Thymus (tissue), 11 donors: ENCODE results near the gene DPYSL4. TPM values are rescaled to one million over a fixed set of nuclear protein-coding genes. Genes with fewer than 3 reads are reported as not detected.
A peak's percentile ranks its signal among the peaks of the same experiment; 100 is the strongest.

Source experiments
- DNase-seq, 9 donors: peaks; one replicate each; pipeline ENCODE4 v3.0.0-alpha.2; 2013; ENCODE audit warnings: low spot score in 9 of 9, low read depth in 6 of 9, missing footprints in 1 of 9
- H3K27ac ChIP-seq, 2 donors: one replicate each; pipeline ENCODE4 v1.5.1; 2013; ENCODE audit warnings: control low read depth in 1 of 2, low read depth in 1 of 2, low read length in 1 of 2, mild to moderate bottlenecking in 1 of 2, moderate library complexity in 1 of 2
- H3K27me3 ChIP-seq, 2 donors: one replicate each; pipeline ENCODE4 v1.5.1; 2013; ENCODE audit warnings: low read length in 1 of 2; ENCODE audit not compliant: control insufficient read depth in 2 of 2, insufficient read depth in 1 of 2
- H3K36me3 ChIP-seq, 2 donors: one replicate each; pipeline ENCODE4 v1.5.1; 2013; ENCODE audit warnings: low read length in 1 of 2, mild to moderate bottlenecking in 1 of 2, moderate library complexity in 1 of 2; ENCODE audit not compliant: control insufficient read depth in 2 of 2, insufficient read depth in 2 of 2
- H3K4me1 ChIP-seq, 2 donors: one replicate each; pipeline ENCODE4 v1.5.1; 2013; ENCODE audit warnings: low read length in 2 of 2; ENCODE audit not compliant: control insufficient read depth in 2 of 2, insufficient read depth in 2 of 2
- H3K4me3 ChIP-seq, 2 donors: one replicate each; pipeline ENCODE4 v1.5.1; 2013; ENCODE audit warnings: low read length in 2 of 2, control low read depth in 1 of 2, mild to moderate bottlenecking in 1 of 2
- H3K9me3 ChIP-seq, 2 donors: one replicate each; pipeline ENCODE4 v1.5.1; 2013; ENCODE audit warnings: low read length in 1 of 2, mild to moderate bottlenecking in 1 of 2; ENCODE audit not compliant: control insufficient read depth in 2 of 2, insufficient read depth in 1 of 2
- WGBS: extraction: QIAGEN DNeasy Blood & Tissue Kit; methylation state at CpG from one replicate; pipeline ENCODE4 v1.1.7; 2013; 5-methylcytosine and 5-hydroxymethylcytosine counted together
- polyA plus RNA-seq: library from polyadenylated mRNA; stranded (reverse); fragments of 200-250 nt; gene quantifications from one replicate; pipeline ENCODE4 v1.2.3, GENCODE V29; 2013
- total RNA-seq: library from RNA; stranded (reverse); fragments of 120-200 nt; gene quantifications from one replicate; pipeline ENCODE4 v1.2.4, GENCODE V29; 2013
- donor health status: healthy.

The DPYSL4 gene
- total and polyA plus RNA-seq, 2 donors: 0.28 to 0.89 TPM

DNA sequence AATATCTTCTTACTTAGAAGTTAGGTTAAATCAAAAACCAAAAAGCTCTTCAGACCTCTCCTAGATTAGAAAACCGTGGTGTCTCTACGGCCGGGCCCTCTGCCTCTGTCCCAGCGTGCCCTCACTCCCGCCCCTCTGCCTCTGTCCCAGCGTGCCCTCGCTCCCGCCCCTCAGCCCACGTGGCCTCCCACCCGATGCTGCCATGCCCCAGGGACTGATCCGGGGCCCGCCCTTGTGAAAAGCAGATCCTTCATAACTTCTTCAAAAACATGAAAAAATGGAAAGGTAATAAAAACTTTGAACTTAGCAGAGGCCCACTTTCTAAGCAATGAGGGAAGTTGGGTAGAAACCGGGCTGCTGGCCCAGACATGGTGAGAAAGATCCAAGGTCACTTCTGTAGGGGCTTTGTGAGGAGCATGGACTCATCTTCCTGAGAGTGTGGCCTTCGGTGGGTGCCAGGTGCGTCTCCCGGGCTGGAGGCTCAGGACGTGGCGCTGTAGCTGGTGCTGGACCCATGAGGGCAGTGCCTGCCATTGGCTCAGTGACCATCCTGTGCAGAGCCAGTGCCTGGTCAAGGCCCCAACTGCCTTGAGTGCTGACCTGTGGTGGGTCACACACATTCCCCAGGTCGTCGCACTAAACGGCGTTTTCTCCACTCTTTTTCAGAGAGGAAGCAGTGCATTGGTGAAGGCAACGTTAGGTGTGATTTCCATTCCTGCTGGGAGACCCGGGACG is 4.9 kb upstream of the DPYSL4 start:
- H3K27me3 ChIP-seq: peaks cover 24 to 48% of the 10 kb centered on the region in 2 donors
- H3K27ac ChIP-seq: no peak overlapping the region
- WGBS: 72% methylated on average over 25 of the region's 25 CpGs
- H3K9me3 ChIP-seq: no peaks in the 10 kb centered on the region
- no peak overlapping the region for H3K4me3 ChIP-seq
- DNase-seq: no peak
- H3K36me3 ChIP-seq: no peaks in the 10 kb centered on the region
- peaks cover 3 to 5% of the 10 kb centered on the region in 2 donors for H3K4me1 ChIP-seq

DNA sequence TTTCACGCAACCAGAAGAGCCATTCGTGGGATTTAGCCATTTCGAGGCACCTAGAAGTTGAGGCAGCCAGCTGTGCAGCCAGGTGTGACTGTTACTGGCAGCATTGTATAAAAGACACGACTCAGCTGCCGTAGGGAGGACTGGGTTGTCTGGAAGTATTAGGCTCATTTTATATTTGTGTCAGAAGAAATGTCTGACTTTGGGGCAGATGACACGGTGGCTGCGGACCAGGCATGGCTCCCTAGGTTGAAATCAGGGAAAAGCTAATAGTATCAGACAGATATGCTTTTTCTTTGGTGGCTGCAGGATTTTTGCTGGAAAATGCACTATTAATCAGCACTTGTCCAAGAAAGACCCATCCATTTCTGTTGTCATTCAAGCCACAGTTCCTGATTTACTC is 4.2 kb upstream of the DPYSL4 start:
- Histone ChIP-seq H3K27ac (no peak overlapping the region), H3K36me3 (no peaks in the 10 kb centered on the region), H3K4me3 (no peak overlapping the region), H3K4me1 (peaks cover 5% of the 10 kb centered on the region in 2 donors), H3K27me3 (peaks cover 31 to 56% of the 10 kb centered on the region in 2 donors), H3K9me3 (no peaks in the 10 kb centered on the region)
- DNase-seq: no peak
- WGBS: 87% methylated on average over 7 of the region's 7 CpGs

DNA sequence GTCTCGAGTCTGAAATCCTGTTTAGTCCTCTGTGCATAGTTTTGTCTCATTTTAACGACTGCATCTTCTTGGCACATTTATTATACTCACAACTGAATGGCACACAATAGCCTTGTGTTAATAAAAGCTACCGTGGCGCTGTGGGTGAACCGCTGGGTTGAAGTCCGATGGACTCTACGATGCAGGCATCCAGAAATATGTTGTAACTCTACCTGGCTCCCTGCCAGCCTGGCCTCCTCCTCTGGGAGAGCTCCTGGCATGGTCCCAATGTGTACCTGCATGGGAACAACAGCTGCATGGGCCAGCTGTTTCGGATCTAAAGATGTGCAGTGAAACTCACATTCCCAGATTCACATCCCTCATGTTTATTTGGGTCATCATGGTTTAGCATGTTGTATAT is 3.7 kb upstream of the DPYSL4 start:
- DNase-seq: no peak
- peaks cover 35 to 60% of the 10 kb centered on the region in 2 donors for H3K27me3 ChIP-seq
- H3K9me3 ChIP-seq: no peaks in the 10 kb centered on the region
- H3K4me1 ChIP-seq: peaks cover 5 to 6% of the 10 kb centered on the region in 2 donors
- no peak overlapping the region for H3K27ac ChIP-seq
- no peaks in the 10 kb centered on the region for H3K36me3 ChIP-seq
- H3K4me3 ChIP-seq: no peak overlapping the region
- 90% methylated on average over 8 of the region's 8 CpGs for WGBS

DNA sequence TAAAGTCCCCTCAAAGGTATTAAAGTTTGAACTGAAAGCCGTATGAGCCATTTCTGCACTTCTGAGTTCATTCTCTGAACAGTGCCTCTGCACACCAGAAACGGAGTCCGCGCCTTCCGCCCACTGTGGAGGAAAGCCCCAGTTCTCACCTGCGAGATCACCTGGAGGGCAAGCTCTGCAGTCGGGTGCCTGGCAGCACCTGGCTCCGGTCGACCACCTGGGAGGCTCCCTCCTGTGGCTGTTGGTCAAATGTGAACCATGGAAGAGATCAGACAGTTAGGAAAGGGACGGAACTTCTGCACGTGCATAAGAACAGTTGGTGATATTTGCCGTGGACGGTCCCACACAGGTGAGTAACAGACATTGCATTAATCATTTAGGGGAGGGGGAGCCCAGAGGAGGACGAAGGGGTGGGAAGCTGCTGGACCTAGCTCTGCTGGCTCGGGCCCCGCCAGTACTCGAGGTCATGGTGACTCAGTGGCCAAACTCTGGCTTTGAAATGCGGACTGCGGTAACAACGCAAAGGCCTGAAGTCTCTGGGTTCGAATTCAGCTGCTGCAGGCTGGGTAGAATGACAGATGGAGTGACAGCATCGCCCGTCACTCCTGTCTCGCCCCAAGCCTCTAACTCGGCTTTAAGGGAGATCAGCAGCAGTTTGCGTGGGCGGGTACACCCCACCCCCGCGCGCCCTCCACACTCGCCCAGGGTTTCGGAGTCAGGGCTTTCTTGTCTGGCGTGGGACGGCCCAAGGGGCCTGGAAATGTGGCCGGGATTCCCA is 1.7 kb upstream of the DPYSL4 start:
- Histone ChIP-seq H3K36me3 (no peaks in the 10 kb centered on the region), H3K27me3 (peaks cover 45 to 76% of the 10 kb centered on the region in 2 donors), H3K4me1 (peaks cover 5 to 6% of the 10 kb centered on the region in 2 donors), H3K9me3 (no peaks in the 10 kb centered on the region), H3K27ac (no peak overlapping the region), H3K4me3 (no peak overlapping the region)
- DNase-seq: no peak
- 52% methylated on average over 35 of the region's 35 CpGs for WGBS

DNA sequence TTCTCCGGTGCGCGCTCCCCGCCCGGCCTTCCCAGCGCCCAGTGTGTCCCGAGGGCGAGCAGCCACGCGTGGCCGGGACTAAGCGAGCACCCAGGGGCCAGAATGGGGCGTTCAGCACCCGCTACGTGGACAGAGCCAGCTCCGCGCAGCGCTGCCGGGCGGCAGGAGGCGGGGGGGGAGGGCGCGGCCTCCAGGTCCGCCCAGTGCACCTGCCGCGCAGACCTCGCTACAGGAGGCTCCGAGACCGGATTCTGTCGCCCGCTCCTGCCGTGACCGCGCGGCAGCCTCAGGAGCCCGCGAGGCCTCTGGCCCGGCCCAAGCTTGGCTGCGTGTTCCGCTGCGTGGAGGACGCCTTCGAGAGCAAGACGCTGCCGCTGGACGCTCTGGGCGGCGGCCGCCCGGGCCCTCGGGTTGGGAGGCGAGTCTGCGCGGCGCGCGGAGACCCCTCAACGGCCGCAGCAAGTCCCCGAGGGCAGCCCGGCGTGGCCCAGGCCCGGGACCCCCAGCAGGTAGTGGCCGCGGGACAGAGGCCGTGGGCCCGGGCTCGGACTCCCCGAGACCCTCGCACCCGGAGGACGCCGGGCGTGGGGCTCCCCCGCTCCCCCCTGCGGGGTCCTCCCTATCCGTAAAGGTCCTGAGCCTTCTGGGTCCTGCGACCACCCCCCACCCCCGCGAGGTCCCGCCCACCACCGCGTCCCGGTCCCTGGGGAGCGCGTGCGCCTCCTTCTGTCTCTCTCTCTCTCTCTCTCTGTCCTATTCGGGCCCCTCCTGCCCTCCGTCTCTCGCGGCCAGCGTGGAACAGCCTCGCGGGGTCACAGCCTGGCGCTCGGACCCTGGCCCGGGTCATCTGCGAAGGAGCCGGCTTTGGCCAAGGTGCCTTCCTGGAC is 904 bp upstream of the DPYSL4 start:
- Histone ChIP-seq H3K36me3 (no peaks in the 10 kb centered on the region), H3K4me3 (peak overlapping the region in 1 of 2 donors; percentile 22), H3K9me3 (no peaks in the 10 kb centered on the region), H3K4me1 (peaks cover 5 to 6% of the 10 kb centered on the region in 2 donors), H3K27ac (no peak overlapping the region), H3K27me3 (peaks cover 45 to 80% of the 10 kb centered on the region in 2 donors)
- 6% methylated on average over 99 of the region's 99 CpGs for WGBS
- DNase-seq: peak in 8 of 9 donors; percentile 4 to 57 (median 26)

DNA sequence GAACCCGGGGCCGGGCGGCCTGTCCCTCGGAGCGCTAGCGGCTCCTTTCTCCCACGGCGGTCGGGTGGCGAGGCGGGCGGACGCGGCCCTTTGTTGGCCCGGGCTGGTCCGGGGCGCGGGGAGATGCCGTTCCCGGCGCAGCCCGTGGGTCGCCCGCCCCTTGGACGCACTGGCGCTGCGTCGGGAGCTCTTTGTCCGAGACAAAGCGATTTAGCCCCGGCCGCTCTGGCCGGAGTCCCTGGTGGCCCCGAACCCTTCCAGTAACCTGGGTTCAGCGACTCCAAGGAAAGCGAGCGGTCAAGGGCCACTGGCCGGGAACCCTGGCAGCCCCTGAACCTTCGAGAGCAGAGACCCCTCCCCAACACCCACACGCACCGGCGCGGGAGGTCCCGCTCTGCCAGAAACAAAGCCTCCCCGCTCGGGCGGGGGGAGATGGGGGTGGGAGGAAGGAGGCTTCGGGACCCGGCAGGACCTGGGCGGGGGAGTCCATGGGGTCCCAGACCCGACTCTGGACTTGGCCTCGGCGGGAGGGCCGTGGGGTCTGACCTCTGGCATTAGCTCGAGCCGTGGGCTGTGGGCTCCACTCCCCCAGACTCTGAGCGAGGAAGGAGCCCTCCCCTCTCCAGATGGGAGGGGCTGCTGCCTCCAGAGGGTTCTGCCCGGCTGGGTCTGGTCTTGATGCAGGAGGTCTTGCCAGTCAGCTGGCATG is 836 bp downstream of the DPYSL4 start:
- WGBS: 6% methylated on average over 58 of the region's 58 CpGs
- DNase-seq: no peak
- Histone ChIP-seq H3K27ac (no peak overlapping the region), H3K9me3 (no peaks in the 10 kb centered on the region), H3K4me1 (peaks cover 5 to 6% of the 10 kb centered on the region in 2 donors), H3K4me3 (no peak overlapping the region), H3K27me3 (peaks cover 45 to 73% of the 10 kb centered on the region in 2 donors), H3K36me3 (no peaks in the 10 kb centered on the region)

DNA sequence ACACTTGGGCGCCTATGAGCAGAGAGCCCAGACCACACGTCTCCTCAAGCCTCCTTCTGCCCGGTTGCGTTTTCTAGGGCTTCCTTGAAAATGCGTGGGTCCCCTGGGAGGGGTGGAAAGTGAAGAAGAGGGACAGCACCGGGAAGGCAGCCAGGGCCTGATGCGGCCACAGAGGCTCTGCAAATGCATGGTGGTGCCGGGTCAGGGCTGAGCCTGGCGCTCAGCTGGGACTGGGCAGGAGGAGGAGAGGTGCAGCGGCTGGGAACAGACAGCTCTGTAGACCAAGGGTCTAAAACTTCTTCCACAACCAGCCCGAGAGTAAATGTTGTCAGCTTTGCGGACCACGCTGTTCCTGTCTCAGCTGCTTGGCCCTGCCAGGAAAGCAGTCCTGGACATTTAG is 1.6 kb downstream of the DPYSL4 start:
- no peak overlapping the region for H3K4me3 ChIP-seq
- no peak overlapping the region for H3K27ac ChIP-seq
- WGBS: 64% methylated on average over 13 of the region's 13 CpGs
- H3K9me3 ChIP-seq: no peaks in the 10 kb centered on the region
- peaks cover 5 to 6% of the 10 kb centered on the region in 2 donors for H3K4me1 ChIP-seq
- peaks cover 45 to 67% of the 10 kb centered on the region in 2 donors for H3K27me3 ChIP-seq
- DNase-seq: no peak
- H3K36me3 ChIP-seq: no peaks in the 10 kb centered on the region

DNA sequence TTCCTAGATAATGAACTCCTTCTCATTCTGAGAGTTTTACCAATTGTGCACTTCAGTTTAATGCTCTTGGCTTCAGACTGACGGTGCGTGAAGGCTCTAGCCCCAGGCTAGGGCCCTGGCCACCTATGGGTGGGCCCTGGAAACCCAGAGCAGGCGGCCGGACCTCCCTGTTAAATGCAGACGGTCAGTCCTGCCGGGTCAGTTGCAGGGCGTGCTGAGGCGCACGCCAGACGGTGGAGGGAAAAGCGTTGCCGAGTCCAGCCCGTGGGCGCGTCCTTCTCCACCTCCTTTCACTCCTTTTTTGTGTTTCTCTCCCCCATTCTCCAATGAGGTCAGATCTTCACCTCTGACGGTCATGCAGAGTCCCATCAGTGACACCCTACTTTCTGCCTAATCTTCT is 2.3 kb downstream of the DPYSL4 start:
- H3K27me3 ChIP-seq: peaks cover 45 to 62% of the 10 kb centered on the region in 2 donors
- no peak overlapping the region for H3K4me3 ChIP-seq
- 92% methylated on average over 16 of the region's 16 CpGs for WGBS
- H3K27ac ChIP-seq: no peak overlapping the region
- no peak for DNase-seq
- no peaks in the 10 kb centered on the region for H3K9me3 ChIP-seq
- H3K36me3 ChIP-seq: no peaks in the 10 kb centered on the region
- peaks cover 5 to 6% of the 10 kb centered on the region in 2 donors for H3K4me1 ChIP-seq
